GM10266 (cell line): ENCODE data around the gene UBAC2.
"Not testable (repeated sequence)": the region's sequence is repeated elsewhere in the genome, so short reads cannot be mapped to it uniquely, and the experiment has no call there.

Experiments used
- DNase-seq: peaks from one replicate; pipeline ENCODE4 v3.0.0; 2012; ENCODE audit errors: extremely low spot score
- TF ChIP-seq, protein P1 (sequence below): IDR thresholded peaks from 2 replicates; pipeline ENCODE4 v1.5.1; 2012; ENCODE audit warnings: mild to moderate bottlenecking, low read depth; ENCODE audit not compliant: control insufficient read depth, insufficient read depth; ENCODE audit errors: missing control alignments

The UBAC2 gene

DNA sequence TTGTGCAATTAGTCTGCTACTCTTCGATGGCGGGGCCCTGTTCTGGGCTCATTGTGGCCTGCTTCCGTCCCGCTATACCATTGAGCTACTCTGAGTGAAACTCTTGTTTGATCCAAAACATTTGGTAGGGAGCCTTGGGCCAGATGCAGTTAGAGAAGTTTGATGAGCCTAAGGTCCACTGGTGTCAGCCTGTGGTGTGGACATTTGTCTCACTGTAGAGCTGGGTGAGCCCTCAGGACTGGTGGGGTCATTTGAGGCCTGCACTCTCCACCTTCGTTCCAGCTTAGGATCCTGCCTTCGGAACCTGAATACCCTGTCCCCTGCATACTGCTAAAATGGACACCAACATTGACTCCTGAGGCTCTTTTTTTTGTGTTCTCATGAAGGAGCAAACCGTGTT is 6.9 kb downstream of the UBAC2 start:
- TF ChIP-seq, protein P1, sequence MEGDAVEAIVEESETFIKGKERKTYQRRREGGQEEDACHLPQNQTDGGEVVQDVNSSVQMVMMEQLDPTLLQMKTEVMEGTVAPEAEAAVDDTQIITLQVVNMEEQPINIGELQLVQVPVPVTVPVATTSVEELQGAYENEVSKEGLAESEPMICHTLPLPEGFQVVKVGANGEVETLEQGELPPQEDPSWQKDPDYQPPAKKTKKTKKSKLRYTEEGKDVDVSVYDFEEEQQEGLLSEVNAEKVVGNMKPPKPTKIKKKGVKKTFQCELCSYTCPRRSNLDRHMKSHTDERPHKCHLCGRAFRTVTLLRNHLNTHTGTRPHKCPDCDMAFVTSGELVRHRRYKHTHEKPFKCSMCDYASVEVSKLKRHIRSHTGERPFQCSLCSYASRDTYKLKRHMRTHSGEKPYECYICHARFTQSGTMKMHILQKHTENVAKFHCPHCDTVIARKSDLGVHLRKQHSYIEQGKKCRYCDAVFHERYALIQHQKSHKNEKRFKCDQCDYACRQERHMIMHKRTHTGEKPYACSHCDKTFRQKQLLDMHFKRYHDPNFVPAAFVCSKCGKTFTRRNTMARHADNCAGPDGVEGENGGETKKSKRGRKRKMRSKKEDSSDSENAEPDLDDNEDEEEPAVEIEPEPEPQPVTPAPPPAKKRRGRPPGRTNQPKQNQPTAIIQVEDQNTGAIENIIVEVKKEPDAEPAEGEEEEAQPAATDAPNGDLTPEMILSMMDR, result no peak
- no peak for DNase-seq

DNA sequence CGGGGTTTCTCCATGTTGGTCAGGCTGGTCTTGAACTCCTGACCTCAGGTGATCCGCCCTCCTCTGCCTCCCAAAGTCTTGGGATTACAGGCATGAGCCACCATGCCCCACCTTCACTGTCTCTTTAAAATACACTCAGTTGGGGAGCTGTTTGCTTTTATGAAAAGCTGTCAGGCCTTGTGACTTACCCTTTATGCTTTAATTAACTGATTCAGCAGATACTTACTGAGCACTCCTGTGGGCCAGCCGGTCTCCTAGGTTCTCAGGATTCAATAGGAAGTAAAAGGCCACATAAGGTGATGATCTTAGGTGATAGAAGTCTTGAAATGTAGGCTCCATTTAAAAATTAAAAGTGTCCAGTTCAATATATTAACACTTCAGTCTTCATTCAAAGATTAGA is 7.5 kb downstream of the UBAC2 start:
- TF ChIP-seq, protein P1, result no peak
- no peak for DNase-seq

DNA sequence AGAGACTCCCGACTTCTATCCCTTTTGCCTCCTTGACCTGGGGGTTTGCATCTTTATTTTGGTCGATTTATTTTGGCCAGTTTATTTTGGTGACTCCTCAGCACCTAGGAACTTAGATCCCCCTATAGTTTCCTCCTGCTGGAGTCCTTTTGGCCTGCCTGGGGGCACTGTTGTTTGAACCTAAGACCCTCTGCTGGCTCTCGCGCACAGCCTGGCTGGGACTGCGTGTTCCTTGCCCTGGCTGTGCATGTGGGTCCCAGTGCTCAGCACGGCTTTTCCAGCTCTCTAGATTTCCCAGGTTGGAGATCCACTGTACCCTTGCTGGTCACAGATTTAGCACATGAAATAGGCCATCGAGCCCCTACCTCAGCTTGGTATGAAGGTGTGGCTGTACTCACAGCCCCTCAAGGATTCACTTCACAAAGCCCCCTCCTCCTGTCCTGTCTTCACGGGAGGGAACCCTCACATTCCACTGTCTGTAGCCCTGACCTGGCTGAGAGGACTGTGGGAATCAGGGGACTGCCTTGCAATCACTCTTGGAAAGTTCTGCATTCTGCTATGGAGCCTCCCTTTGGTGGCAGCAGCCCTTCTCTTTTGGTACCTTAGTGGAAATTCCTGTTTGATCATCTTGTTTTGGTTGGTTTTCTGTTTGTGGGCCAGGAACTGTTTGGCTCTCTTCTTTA is 8.3 kb downstream of the UBAC2 start:
- no peak for DNase-seq
- TF ChIP-seq, protein P1, result no peak

DNA sequence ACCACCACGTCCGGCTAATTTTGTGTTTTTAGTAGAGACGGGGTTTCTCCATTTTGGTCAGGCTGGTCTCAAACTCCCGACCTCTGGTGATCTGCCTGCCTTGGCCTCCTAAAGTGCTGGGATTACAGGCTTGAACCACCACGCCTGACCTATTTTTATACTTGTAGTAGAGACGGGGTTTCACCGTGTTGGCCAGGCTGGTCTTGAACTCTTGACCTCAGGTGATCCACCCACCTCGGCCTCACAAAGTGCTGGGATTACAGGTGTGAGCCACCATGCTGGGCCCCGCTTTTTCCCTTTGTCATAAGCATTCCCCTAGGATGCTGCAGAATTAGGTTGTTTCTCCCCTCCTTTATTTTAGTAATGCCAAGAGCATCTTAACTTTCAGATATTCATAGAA is 10.0 kb downstream of the UBAC2 start:
- not testable (repeated sequence) for DNase-seq

DNA sequence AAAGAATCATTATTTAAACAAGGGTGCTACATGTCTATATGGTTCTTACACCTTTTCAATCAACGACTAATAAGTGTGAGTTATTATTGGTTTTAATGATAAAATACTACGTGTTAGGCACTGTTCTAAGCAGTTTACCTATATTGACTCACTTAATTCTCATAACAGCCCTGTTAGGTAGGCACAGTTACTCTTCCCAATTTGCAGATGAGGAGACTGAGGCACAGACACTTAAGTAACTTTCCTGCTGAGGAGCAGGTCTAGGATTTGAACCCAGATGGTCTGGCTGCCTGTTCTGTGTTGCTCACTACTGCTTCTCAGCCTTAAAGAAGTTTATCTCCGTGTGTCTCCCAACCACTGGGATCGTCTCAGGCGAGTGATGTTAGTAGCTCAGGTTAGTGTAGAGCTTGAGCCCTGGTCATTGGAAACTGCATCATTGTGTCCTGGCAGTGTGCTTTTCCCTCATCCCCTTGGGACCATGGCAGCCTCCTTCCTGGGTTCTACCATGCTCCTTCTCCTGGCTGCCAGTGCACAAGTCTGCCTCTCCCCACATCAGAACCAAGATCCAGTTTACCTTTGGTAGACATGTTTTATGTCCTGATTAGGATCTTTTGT is 10.9 kb downstream of the UBAC2 start:
- no peak for DNase-seq
- TF ChIP-seq, protein P1, result no peak

DNA sequence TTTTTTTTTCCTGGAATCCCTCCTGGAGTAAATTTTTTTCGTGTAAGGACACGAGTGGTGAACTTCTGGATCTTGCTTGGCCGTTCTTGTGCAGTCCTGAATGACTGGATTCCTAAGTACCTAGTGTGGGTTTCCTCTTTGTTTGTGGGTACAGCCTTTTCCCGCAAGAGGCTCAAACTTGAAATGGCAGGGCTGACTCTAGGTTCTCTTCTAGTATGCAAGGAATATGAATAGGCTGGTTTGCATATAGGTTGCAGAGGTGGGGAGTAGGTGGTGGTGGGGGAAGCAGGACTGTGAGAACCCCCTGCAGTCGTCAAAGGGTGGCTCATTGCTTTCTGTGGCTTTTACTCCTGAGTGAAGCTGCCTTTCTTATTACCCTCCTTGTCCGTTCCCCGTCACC is 13.6 kb downstream of the UBAC2 start:
- TF ChIP-seq, protein P1, result no peak
- DNase-seq, result peak; percentile 64

DNA sequence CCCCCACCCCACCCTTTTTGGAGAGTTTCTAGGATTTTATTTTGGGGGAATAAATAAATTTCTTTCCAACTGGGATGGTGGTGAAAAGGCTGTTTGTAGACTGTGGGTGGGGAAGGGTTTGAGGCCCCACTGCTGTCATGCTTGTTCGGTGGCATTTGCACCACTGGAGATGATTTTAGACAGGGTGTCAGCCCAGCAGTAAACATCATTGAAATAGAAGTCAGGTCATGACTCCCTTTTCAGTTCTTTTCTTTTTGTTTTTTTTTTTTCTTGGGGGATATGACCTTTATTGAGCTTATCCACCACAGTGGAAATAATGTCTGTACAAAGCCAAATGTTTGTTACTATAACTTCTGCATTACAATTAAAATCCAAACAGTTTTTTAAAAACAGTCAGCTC is 14.1 kb downstream of the UBAC2 start:
- no peak for DNase-seq
- TF ChIP-seq, protein P1, result no peak
